H9 (cell line): ENCODE results near the gene RGL1. TPM values are rescaled to one million over a fixed set of nuclear protein-coding genes. Genes with fewer than 3 reads are reported as not detected.
"Not testable (repeated sequence)": the region's sequence is repeated elsewhere in the genome, so short reads cannot be mapped to it uniquely, and the experiment has no call there.

ENCODE experiments used
- DNase-seq: peaks from one replicate; pipeline ENCODE4 v3.0.0-alpha.2; 2017
- H2AFZ ChIP-seq: one replicate; pipeline ENCODE4 v1.6.1; 2013; ENCODE audit warnings: mild to moderate bottlenecking, low read length, control low read depth, moderate library complexity
- H2AK5ac ChIP-seq: 2 replicates; pipeline ENCODE4 v1.6.1; 2013; ENCODE audit warnings: low read length, control low read depth, mixed read lengths; ENCODE audit not compliant: insufficient read length
- H2BK120ac ChIP-seq: one replicate; pipeline ENCODE4 v1.6.1; 2013; ENCODE audit warnings: low read depth, mild to moderate bottlenecking, low read length, control low read depth, inconsistent platforms; ENCODE audit not compliant: poor library complexity, severe bottlenecking
- H2BK12ac ChIP-seq: 2 replicates; pipeline ENCODE4 v1.6.1; 2013; ENCODE audit warnings: low read length, control low read depth, mixed read lengths, low read depth; ENCODE audit not compliant: insufficient read length
- H2BK15ac ChIP-seq: 2 replicates; pipeline ENCODE4 v1.6.1; 2013; ENCODE audit warnings: low read depth, low read length, control low read depth
- H2BK20ac ChIP-seq: one replicate; pipeline ENCODE4 v1.6.1; 2013; ENCODE audit warnings: low read depth, mild to moderate bottlenecking, low read length, control low read depth, inconsistent platforms; ENCODE audit not compliant: poor library complexity, severe bottlenecking
- H2BK5ac ChIP-seq: 2 replicates; pipeline ENCODE4 v1.6.1; 2013; ENCODE audit warnings: low read length, control low read depth, mixed read lengths; ENCODE audit not compliant: insufficient read length
- H3K14ac ChIP-seq: 2 replicates; pipeline ENCODE4 v1.6.1; 2013; ENCODE audit warnings: low read length, control low read depth; ENCODE audit not compliant: insufficient read depth
- H3K18ac ChIP-seq: 2 replicates; pipeline ENCODE4 v1.6.1; 2013; ENCODE audit warnings: low read depth, mild to moderate bottlenecking, mixed read lengths, low read length, control low read depth; ENCODE audit not compliant: insufficient read length
- H3K23ac ChIP-seq: 2 replicates; pipeline ENCODE4 v1.6.1; 2013; ENCODE audit warnings: low read length, control low read depth, mixed read lengths, low read depth; ENCODE audit not compliant: insufficient read length
- H3K23me2 ChIP-seq: 2 replicates; pipeline ENCODE4 v1.6.1; 2013; ENCODE audit warnings: low read depth, mild to moderate bottlenecking, mixed read lengths, low read length, control low read depth; ENCODE audit not compliant: insufficient read length, poor library complexity, severe bottlenecking
- H3K27ac ChIP-seq: 2 replicates; pipeline ENCODE4 v1.5.1; 2013; ENCODE audit warnings: low read length, control low read depth, mixed read lengths, low read depth; ENCODE audit not compliant: insufficient read length
- H3K27me3 ChIP-seq: 2 replicates; pipeline ENCODE4 v1.6.1; 2013; ENCODE audit warnings: low read length, control low read depth, inconsistent platforms; ENCODE audit not compliant: insufficient read depth
- H3K4ac ChIP-seq: 2 replicates; pipeline ENCODE4 v1.6.1; 2013; ENCODE audit warnings: low read depth, mild to moderate bottlenecking, control low read depth, inconsistent platforms, low read length, moderate library complexity
- H3K4me1 ChIP-seq: 2 replicates; pipeline ENCODE4 v1.6.1; 2013; ENCODE audit warnings: low read length, control low read depth, inconsistent platforms; ENCODE audit not compliant: insufficient read depth
- H3K4me2 ChIP-seq: 2 replicates; pipeline ENCODE4 v1.6.1; 2013; ENCODE audit warnings: low read length, control low read depth, mixed read lengths; ENCODE audit not compliant: insufficient read length, insufficient read depth
- H3K56ac ChIP-seq: 2 replicates; pipeline ENCODE4 v1.6.1; 2013; ENCODE audit warnings: low read depth, mild to moderate bottlenecking, mixed read lengths, low read length, control low read depth; ENCODE audit not compliant: insufficient read length
- H3K79me1 ChIP-seq: 2 replicates; pipeline ENCODE4 v1.6.1; 2013; ENCODE audit warnings: low read depth, mild to moderate bottlenecking, moderate library complexity, low read length, control low read depth, inconsistent platforms; ENCODE audit not compliant: insufficient read depth, poor library complexity, severe bottlenecking
- H3K79me2 ChIP-seq: 2 replicates; pipeline ENCODE4 v1.6.1; 2013; ENCODE audit warnings: low read length, control low read depth, inconsistent platforms; ENCODE audit not compliant: insufficient read depth
- H3K9ac ChIP-seq: 2 replicates; pipeline ENCODE4 v1.6.1; 2013; ENCODE audit warnings: low read length, control low read depth, mixed read lengths; ENCODE audit not compliant: insufficient read length; ENCODE audit errors: extremely low read depth
- H3K9me3 ChIP-seq: one replicate; pipeline ENCODE4 v1.6.1; 2013; ENCODE audit warnings: low read depth, low read length, inconsistent platforms; ENCODE audit not compliant: control insufficient read depth
- H3T11ph ChIP-seq: one replicate; pipeline ENCODE4 v1.6.1; 2013; ENCODE audit warnings: mild to moderate bottlenecking, low read length, control low read depth, inconsistent platforms
- H4K20me1 ChIP-seq: one replicate; pipeline ENCODE4 v1.6.1; 2013; ENCODE audit not compliant: control insufficient read depth, insufficient read length, insufficient read depth
- H4K5ac ChIP-seq: 2 replicates; pipeline ENCODE4 v1.6.1; 2013; ENCODE audit warnings: low read depth, mild to moderate bottlenecking, mixed read lengths, low read length, control low read depth; ENCODE audit not compliant: insufficient read length
- H4K8ac ChIP-seq: replicated peaks from 2 replicates; pipeline ENCODE4 v1.6.1; 2013; ENCODE audit warnings: low read length, control low read depth, mixed read lengths, low read depth; ENCODE audit not compliant: insufficient read length
- H4K91ac ChIP-seq: 2 replicates; pipeline ENCODE4 v1.6.1; 2013; ENCODE audit warnings: low read depth, mild to moderate bottlenecking, moderate library complexity, mixed read lengths, low read length, control low read depth; ENCODE audit not compliant: insufficient read length
- H3K27ac Mint-ChIP-seq, 3 experiments: 2 replicates in 2 of 3; 3 replicates in 1 of 3; pipeline ENCODE4 v1.8.0; 2020 to 2021; ENCODE audit warnings: mixed read lengths in 3 of 3, mild to moderate bottlenecking in 1 of 3, moderate library complexity in 1 of 3
- H3K27me3 Mint-ChIP-seq: 2 replicates; pipeline ENCODE4 v1.8.0; 2021; ENCODE audit warnings: low read depth, mild to moderate bottlenecking, moderate library complexity, mixed read lengths
- H3K36me3 Mint-ChIP-seq, 3 experiments: 2 replicates in 2 of 3; 3 replicates in 1 of 3; pipeline ENCODE4 v1.8.0; 2020 to 2021; ENCODE audit warnings: low read depth in 3 of 3, mixed read lengths in 3 of 3; ENCODE audit not compliant: insufficient read depth in 1 of 3
- H3K4me1 Mint-ChIP-seq, 2 experiments: 2 replicates each; pipeline ENCODE4 v1.8.0; 2020; ENCODE audit warnings: mixed read lengths in 2 of 2
- H3K4me3 Mint-ChIP-seq, 2 experiments: 2 replicates in 1 of 2; 3 replicates in 1 of 2; pipeline ENCODE4 v1.8.0; 2020 to 2021; ENCODE audit warnings: mild to moderate bottlenecking in 2 of 2, mixed read lengths in 2 of 2, moderate library complexity in 1 of 2
- H3K9me3 Mint-ChIP-seq, 2 experiments: 2 replicates in 1 of 2; 3 replicates in 1 of 2; pipeline ENCODE4 v1.8.0; 2020; ENCODE audit warnings: mild to moderate bottlenecking in 2 of 2, mixed read lengths in 2 of 2, moderate library complexity in 1 of 2
- WGBS: extraction: QIAGEN DNeasy Blood & Tissue Kit; methylation state at CpG from one replicate; pipeline ENCODE4 v1.1.7; 2013; ENCODE audit warnings: missing lambda C conversion rate, low lambda C conversion rate, mixed read lengths; ENCODE audit not compliant: insufficient read length; ENCODE audit errors: extremely low coverage; 5-methylcytosine and 5-hydroxymethylcytosine counted together
- total RNA-seq: library from RNA; stranded (reverse); gene quantifications from 2 replicates; pipeline ENCODE4 v1.2.1, GENCODE V29; 2021
- TF ChIP-seq, protein P1 (sequence below): fragments of 200-600 bp; sonication (generic); conservative IDR thresholded peaks from 3 replicates; pipeline ENCODE4 v1.8.0; 2021; ENCODE audit warnings: antibody characterized with exemption, mild to moderate bottlenecking

The RGL1 gene
- total RNA-seq, 1 experiment from 2014 or later: 1.4 TPM

DNA sequence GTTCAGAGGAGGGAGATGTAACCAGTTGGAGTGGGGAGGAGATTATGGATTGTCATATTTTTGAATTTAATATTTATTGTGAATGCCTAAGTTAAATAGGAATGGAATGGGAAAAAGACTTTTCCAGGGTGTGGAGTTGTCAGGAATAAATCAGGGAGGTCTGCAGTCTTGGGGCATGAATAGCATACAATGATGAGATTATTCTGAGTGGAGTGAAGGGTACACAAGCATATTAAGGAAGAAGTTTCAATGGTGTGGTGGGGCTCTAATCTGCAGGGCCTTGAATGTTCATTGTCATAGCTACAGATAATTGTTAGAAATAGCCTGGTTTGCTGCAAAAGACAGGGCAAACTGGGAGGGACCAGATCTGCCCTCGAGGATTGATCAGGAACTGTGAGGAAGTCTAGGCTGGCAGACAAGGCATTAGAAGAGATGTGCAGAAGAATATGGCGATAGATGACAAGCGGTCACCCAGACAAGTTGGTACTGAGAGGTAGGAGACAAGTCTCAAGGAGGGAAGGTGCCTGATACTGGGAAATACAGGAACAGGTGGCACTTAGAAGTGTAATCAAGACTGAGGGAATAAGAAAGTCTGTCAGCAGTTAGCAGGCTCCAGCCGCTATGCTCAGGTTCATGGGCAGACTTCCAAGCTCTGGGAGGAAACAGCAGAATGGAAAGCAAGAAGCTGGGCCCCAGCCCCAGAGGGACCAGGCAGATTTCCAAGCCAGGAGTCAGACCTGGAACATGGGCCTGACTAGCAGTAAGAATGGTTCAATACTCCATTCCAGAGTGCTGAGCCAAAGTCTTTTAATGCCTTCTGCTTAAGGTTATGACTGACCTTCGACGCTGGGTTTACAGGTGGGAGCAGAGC is 20.9 kb upstream of the RGL1 start:
- no peak overlapping the region for H2AK5ac ChIP-seq
- no peak overlapping the region for H3K9ac ChIP-seq
- no peak for DNase-seq
- H3K4me1 Mint-ChIP-seq: peaks cover 11 to 14% of the 10 kb centered on the region in 2 experiments
- TF ChIP-seq, protein P1, sequence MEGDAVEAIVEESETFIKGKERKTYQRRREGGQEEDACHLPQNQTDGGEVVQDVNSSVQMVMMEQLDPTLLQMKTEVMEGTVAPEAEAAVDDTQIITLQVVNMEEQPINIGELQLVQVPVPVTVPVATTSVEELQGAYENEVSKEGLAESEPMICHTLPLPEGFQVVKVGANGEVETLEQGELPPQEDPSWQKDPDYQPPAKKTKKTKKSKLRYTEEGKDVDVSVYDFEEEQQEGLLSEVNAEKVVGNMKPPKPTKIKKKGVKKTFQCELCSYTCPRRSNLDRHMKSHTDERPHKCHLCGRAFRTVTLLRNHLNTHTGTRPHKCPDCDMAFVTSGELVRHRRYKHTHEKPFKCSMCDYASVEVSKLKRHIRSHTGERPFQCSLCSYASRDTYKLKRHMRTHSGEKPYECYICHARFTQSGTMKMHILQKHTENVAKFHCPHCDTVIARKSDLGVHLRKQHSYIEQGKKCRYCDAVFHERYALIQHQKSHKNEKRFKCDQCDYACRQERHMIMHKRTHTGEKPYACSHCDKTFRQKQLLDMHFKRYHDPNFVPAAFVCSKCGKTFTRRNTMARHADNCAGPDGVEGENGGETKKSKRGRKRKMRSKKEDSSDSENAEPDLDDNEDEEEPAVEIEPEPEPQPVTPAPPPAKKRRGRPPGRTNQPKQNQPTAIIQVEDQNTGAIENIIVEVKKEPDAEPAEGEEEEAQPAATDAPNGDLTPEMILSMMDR: no peak
- no peak overlapping the region for H4K5ac ChIP-seq
- no peak overlapping the region for H2BK20ac ChIP-seq
- no peaks in the 10 kb centered on the region for H3K79me2 ChIP-seq
- no peaks in the 10 kb centered on the region for H3K27me3 ChIP-seq
- no peak overlapping the region for H4K91ac ChIP-seq
- no peak overlapping the region for H3K18ac ChIP-seq
- no CpG with 5 or more reads among the region's 6 CpGs for WGBS
- no peak overlapping the region for H4K8ac ChIP-seq
- H3K4me2 ChIP-seq: no peak overlapping the region
- no peak overlapping the region for H3K27ac ChIP-seq
- no peak overlapping the region for H2BK5ac ChIP-seq
- no peaks in the 10 kb centered on the region for H4K20me1 ChIP-seq
- H3K9me3 Mint-ChIP-seq: no peaks in the 10 kb centered on the region
- no peak overlapping the region for H3K4ac ChIP-seq
- no peak overlapping the region for H3K14ac ChIP-seq
- no peak overlapping the region for H3K27ac Mint-ChIP-seq
- no peaks in the 10 kb centered on the region for H3K23me2 ChIP-seq
- H3K4me1 ChIP-seq: peaks cover 7% of the 10 kb centered on the region
- no peak overlapping the region for H2BK12ac ChIP-seq
- H3T11ph ChIP-seq: no peak overlapping the region
- no peak overlapping the region for H2BK15ac ChIP-seq
- no peak overlapping the region for H3K56ac ChIP-seq
- no peaks in the 10 kb centered on the region for H3K36me3 Mint-ChIP-seq
- no peak overlapping the region for H3K4me3 Mint-ChIP-seq
- no peak overlapping the region for H2BK120ac ChIP-seq
- H2AFZ ChIP-seq: no peak overlapping the region
- H3K9me3 ChIP-seq: no peaks in the 10 kb centered on the region
- no peak overlapping the region for H3K23ac ChIP-seq
- H3K27me3 Mint-ChIP-seq: no peaks in the 10 kb centered on the region
- no peaks in the 10 kb centered on the region for H3K79me1 ChIP-seq

GRCh38 chr1:183785921-183786320 is 19.0 kb upstream of the RGL1 start:
- H4K20me1 ChIP-seq, H3K9me3 Mint-ChIP-seq, H3K27me3 ChIP-seq, H4K8ac ChIP-seq, H3K9ac ChIP-seq, H2AFZ ChIP-seq, DNase-seq, H3K4me1 ChIP-seq, H3K4me2 ChIP-seq, H3K23me2 ChIP-seq, H3K23ac ChIP-seq, H3K36me3 Mint-ChIP-seq, H2BK15ac ChIP-seq, H2BK20ac ChIP-seq, H3K27ac ChIP-seq, H2BK120ac ChIP-seq, H3K18ac ChIP-seq, H3K4ac ChIP-seq, H2BK5ac ChIP-seq, H4K5ac ChIP-seq, H3K56ac ChIP-seq, H2AK5ac ChIP-seq, H3T11ph ChIP-seq, H2BK12ac ChIP-seq, H3K79me2 ChIP-seq, H3K9me3 ChIP-seq, H3K27me3 Mint-ChIP-seq, H3K4me3 Mint-ChIP-seq, H3K79me1 ChIP-seq, H3K27ac Mint-ChIP-seq, H4K91ac ChIP-seq, H3K14ac ChIP-seq: not testable (repeated sequence)
- H3K4me1 Mint-ChIP-seq: peaks cover 11 to 14% of the 10 kb centered on the region in 2 experiments
- no CpG with 5 or more reads among the region's 3 CpGs for WGBS
